Neural crest cell (in vitro differentiated cells): ENCODE measurements around the gene SCP2. TPM values are rescaled to one million over a fixed set of nuclear protein-coding genes. Genes with fewer than 3 reads are reported as not detected.

ENCODE experiments used
- DNase-seq: peaks from one replicate; pipeline ENCODE4 v3.0.0; 2021; ENCODE audit warnings: low read depth, mixed read lengths, low spot score
- H3K27ac Mint-ChIP-seq: one replicate; pipeline ENCODE4 v1.8.0; 2021; ENCODE audit warnings: mild to moderate bottlenecking, mixed read lengths; ENCODE audit not compliant: unreplicated experiment
- H3K27me3 Mint-ChIP-seq: 2 replicates; pipeline ENCODE4 v1.8.0; 2021; ENCODE audit warnings: low read depth, mild to moderate bottlenecking, mixed read lengths
- H3K36me3 Mint-ChIP-seq: 2 replicates; pipeline ENCODE4 v1.8.0; 2021; ENCODE audit warnings: low read depth, mild to moderate bottlenecking, mixed read lengths
- H3K4me1 Mint-ChIP-seq: 2 replicates; pipeline ENCODE4 v1.8.0; 2021; ENCODE audit warnings: mixed read lengths
- H3K4me3 Mint-ChIP-seq: one replicate; pipeline ENCODE4 v1.8.0; 2021; ENCODE audit warnings: mild to moderate bottlenecking, mixed read lengths
- H3K9me3 Mint-ChIP-seq: 2 replicates; pipeline ENCODE4 v1.8.0; 2021; ENCODE audit warnings: mixed read lengths
- CTCF ChIP-seq: fragments of 200-600 bp; sonication (generic); conservative IDR thresholded peaks from 2 replicates; pipeline ENCODE4 v1.5.0; 2021; ENCODE audit warnings: antibody characterized with exemption, mild to moderate bottlenecking
- total RNA-seq: library from RNA; stranded (reverse); gene quantifications from 2 replicates; pipeline ENCODE4 v1.2.1, GENCODE V29; 2021

SCP2 gene
- total RNA-seq, 1 donor from 2014 or later: 61.8 TPM

- Mint-ChIP-seq H3K4me1 (peaks cover 9% of the 10 kb centered on the region), H3K9me3 (no peaks in the 10 kb centered on the region), H3K4me3 (no peak overlapping the region), H3K27ac (no peak overlapping the region), H3K36me3 (no peaks in the 10 kb centered on the region), H3K27me3 (no peaks in the 10 kb centered on the region)
- DNase-seq: no peak
- TF ChIP-seq CTCF: no peak
Measured at GRCh38 chr1:53075761-53076163, 148.7 kb downstream of the SCP2 start.

- no peaks in the 10 kb centered on the region for H3K36me3 Mint-ChIP-seq
- no peaks in the 10 kb centered on the region for H3K27me3 Mint-ChIP-seq
- H3K27ac Mint-ChIP-seq: no peak overlapping the region
- H3K9me3 Mint-ChIP-seq: no peaks in the 10 kb centered on the region
- no peak for TF ChIP-seq CTCF
- H3K4me3 Mint-ChIP-seq: no peak overlapping the region
- H3K4me1 Mint-ChIP-seq: peaks cover 9% of the 10 kb centered on the region
- no peak for DNase-seq
Measured at GRCh38 chr1:53076165-53076564, 149.1 kb downstream of the SCP2 start.

- peaks cover 9% of the 10 kb centered on the region for H3K4me1 Mint-ChIP-seq
- no peak overlapping the region for H3K4me3 Mint-ChIP-seq
- TF ChIP-seq CTCF: no peak
- DNase-seq: no peak
- no peaks in the 10 kb centered on the region for H3K36me3 Mint-ChIP-seq
- no peaks in the 10 kb centered on the region for H3K27me3 Mint-ChIP-seq
- no peak overlapping the region for H3K27ac Mint-ChIP-seq
- H3K9me3 Mint-ChIP-seq: no peaks in the 10 kb centered on the region
Measured at GRCh38 chr1:53076721-53077598, 149.9 kb downstream of the SCP2 start.

- TF ChIP-seq CTCF: no peak
- Mint-ChIP-seq H3K27me3 (no peaks in the 10 kb centered on the region), H3K4me3 (no peak overlapping the region), H3K36me3 (no peaks in the 10 kb centered on the region), H3K4me1 (peaks cover 14% of the 10 kb centered on the region), H3K27ac (no peak overlapping the region), H3K9me3 (no peaks in the 10 kb centered on the region)
- no peak for DNase-seq
Measured at GRCh38 chr1:53077599-53077965, 150.5 kb downstream of the SCP2 start.

- DNase-seq: no peak
- Mint-ChIP-seq H3K27ac (no peak overlapping the region), H3K27me3 (no peaks in the 10 kb centered on the region), H3K9me3 (no peaks in the 10 kb centered on the region), H3K4me3 (no peak overlapping the region), H3K36me3 (no peaks in the 10 kb centered on the region), H3K4me1 (peaks cover 21% of the 10 kb centered on the region)
- TF ChIP-seq CTCF: no peak
Measured at GRCh38 chr1:53078333-53079101, 151.4 kb downstream of the SCP2 start.
